ENCODE results near the gene F8A1.

DNA sequence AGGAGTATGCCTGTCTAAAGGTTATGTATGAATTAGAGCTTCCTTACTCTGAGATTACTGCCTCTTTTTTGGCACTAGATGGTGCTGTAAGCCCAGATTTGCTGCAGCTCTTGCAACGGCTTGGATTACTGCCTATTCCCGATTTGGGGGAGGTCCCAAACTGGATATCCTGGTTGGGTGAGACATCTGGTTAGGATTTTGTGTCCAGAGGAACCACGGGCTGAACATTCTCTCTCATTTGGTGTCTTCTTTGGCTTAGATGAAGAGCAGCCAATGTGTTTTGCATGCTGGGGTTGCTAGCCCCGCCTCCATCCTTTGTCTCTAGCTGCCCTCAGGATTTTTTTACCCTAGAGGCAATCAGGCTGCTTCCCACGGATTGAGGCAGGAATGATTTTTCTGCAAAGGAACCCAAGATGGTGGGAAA, 31.9 kb downstream of the F8A1 start:
- TF ChIP-seq, protein P1, sequence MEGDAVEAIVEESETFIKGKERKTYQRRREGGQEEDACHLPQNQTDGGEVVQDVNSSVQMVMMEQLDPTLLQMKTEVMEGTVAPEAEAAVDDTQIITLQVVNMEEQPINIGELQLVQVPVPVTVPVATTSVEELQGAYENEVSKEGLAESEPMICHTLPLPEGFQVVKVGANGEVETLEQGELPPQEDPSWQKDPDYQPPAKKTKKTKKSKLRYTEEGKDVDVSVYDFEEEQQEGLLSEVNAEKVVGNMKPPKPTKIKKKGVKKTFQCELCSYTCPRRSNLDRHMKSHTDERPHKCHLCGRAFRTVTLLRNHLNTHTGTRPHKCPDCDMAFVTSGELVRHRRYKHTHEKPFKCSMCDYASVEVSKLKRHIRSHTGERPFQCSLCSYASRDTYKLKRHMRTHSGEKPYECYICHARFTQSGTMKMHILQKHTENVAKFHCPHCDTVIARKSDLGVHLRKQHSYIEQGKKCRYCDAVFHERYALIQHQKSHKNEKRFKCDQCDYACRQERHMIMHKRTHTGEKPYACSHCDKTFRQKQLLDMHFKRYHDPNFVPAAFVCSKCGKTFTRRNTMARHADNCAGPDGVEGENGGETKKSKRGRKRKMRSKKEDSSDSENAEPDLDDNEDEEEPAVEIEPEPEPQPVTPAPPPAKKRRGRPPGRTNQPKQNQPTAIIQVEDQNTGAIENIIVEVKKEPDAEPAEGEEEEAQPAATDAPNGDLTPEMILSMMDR (conservative IDR thresholded peaks at IDR 0.05 in 1 of 2, IDR thresholded peaks at IDR 0.05 in 1 of 2; ENCODE audit: extremely low read depth in 1 of 2, insufficient read depth in 1 of 2, low read depth in 1 of 2, low read length in 2 of 2), result peak; percentile 59 to 69
- TF ChIP-seq EZH2 (IDR thresholded peaks at IDR 0.05; ENCODE audit: borderline replicate concordance, low read length), result no peak
